ENCODE data around the gene PIK3C2G.

- TF ChIP-seq CTCF (IDR thresholded peaks at IDR 0.05) (no peak), POLR2A (IDR thresholded peaks at IDR 0.05) (no peak), EP300 (IDR thresholded peaks at IDR 0.05) (no peak)
Measured at GRCh38 chr12:18479256-18479655, 217.9 kb downstream of the PIK3C2G start.

Measured in tibial nerve (tissue), 4 donors.